ENCODE measurements around the gene SLC2A13.
"Not testable (repeated sequence)": the region's sequence is repeated elsewhere in the genome, so short reads cannot be mapped to it uniquely, and the experiment has no call there.

SLC2A13 gene

DNA sequence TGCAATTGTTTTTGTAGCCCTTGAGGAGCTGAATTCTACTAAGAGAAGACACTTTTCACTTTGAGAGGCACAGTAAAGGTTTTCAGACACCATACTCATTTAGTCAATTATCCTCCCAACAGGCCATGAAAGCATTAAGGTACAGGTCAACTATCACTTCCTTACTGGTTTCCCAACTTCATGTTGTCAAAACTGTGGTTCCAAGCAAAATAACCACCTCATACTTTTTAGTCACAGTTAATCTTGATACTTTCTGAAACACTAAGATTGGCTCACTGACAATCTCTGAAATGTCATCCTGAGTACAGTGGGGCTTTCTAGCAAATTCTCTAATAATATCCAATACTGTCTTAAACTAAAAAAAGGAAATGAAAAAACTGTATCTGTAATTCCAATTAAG is 71.7 kb downstream of the SLC2A13 start:
- DNase-seq, result no peak

DNA sequence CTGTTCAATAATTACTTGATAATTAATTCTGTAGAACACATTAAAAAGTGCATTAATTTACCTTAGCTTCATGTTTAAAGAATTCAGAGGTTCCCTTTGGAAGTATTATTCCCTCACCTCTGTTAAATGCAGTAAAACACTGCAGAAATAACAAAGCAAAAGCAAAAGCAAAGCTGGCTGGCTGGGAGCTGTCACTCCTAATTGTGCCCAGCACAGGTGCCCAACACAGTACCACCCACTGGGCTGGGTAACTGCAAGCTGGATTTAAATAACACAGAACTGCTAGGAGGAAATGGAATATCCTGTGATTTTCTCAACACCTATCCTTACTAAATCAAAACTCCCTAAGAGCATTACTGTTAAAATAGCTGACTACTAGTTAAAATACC is 72.6 kb downstream of the SLC2A13 start:
- no peak for DNase-seq

DNA sequence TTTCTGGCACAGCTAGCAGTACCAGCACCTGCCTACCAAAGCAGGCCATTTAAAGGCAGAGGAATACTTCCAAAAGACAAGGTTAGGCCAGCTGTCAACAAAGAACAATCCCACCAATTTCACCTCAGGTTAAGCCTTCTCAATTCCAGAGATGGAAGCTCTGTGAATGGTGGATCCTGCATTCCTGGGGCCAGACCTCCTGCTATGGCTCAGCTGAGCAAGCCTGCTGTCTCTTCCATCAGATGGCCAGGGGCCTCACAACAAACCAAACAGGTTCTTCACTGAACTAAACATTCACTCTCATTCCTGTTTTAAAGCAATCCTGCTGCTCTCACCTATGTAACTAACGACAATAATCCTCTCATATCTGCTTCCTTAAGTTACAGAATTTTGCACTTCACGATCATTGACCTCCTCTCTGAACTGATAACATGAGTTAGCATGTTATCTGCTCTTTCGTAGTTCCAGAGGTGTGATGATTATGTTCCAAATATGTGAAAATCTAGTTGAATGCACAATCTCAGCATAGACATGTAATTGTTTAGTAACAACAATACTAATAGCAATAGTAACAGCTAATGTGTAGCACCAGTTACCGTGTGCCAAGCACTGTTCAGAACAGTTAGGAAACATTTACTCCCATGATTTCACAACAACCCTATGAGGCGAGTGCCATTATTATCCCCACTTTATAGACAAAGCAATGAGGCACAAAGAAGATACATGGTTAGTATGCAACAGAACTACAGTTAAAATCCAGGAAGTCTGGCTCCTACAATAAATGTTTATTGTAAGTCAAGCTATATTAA is 73.2 kb downstream of the SLC2A13 start:
- no peak for DNase-seq

DNA sequence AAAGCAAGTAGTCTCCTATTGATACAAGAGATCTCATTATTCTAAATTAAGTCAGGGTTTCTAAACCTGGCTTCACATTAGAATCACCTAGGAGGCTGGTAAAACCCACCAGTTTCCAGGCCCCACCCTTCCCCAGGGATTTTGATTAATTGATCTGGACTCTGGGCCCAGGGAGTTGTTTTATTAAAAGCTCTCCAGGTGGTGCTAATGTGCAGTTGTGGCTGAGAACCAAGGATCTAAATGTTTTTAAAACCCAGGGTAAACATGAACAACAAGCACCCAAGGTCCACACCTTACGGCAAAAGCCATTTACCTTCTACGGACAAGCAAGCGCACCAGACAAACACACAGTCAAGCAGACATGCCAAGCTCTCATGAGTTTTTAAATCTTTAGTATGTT is 73.9 kb downstream of the SLC2A13 start:
- DNase-seq, result no peak

DNA sequence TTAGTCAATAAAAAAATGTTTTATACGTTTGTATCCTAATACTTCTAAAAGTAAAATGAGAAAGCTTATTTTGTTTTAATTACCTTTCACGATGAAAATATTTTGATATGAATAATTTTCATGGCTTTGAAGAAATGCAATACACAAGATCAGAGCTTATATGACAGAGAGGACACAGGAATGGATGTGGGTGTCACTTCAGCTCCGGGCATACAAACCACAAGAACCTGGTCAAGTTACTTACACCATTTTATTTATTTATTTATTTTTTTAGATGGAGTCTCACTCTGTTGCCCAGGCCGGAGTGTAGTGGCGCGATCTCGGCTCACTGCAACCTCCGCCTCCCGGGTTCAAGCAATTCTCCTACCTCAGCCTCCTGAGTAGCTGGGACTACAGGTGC is 74.9 kb downstream of the SLC2A13 start:
- DNase-seq, result not testable (repeated sequence)

DNA sequence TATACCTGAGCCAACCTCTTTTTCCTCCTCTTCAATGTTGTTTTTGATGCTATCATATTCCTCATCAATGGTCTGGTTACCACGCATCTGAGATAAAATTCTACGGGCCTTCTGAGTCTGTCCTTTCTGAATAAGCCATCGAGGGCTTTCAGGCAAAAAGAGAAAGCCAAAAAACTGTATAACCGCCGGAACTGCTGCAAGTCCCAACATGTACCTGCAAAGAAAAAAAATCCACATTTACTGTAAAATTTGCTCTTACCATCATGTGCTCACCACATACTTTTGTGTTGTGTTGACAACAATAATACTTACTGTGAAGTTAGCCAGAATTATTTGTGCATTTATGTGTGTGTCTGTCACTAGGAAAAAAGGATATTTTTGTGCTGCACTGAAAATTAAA is 77.6 kb downstream of the SLC2A13 start:
- DNase-seq, result no peak

DNA sequence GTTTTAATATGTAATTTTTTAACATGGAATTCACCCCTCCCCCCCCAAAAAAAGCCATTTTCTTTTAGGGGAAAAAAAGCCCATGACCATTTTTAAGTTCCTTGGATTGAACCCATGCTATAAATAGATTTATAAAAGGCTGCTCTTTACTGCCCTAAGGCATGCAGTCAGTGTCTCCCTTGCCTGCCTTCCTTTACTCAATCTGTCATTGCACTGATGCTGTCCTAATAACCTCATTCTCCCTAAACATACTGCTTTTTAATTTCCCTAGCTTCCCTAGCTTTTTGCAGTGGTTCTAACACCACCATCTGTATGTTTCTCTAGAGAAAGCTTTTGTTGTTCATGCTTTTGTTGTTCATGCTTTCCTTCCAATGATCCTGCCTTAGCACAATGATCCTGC is 83.0 kb downstream of the SLC2A13 start:
- DNase-seq, result no peak

DNA sequence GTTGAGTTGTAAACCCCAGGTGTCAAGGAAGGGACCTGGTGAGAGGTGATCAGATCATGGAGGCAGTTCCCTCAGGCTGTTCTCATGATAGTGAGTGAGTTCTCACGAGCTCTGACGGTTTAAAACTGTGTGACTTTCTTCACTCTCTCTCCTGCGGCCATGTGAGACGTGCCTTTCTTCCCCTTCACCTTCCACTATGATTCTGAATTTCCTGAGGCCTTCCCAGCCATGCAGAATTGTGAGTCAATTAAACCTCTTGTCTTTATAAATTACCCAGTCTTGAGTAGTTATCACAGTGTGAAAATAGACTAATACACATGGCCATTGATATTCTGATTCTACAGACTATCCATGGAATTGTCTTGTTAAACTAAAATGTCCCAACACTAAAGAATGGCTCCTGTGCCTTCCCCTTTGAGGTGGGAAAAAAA is 85.6 kb downstream of the SLC2A13 start:
- no peak for DNase-seq

DNA sequence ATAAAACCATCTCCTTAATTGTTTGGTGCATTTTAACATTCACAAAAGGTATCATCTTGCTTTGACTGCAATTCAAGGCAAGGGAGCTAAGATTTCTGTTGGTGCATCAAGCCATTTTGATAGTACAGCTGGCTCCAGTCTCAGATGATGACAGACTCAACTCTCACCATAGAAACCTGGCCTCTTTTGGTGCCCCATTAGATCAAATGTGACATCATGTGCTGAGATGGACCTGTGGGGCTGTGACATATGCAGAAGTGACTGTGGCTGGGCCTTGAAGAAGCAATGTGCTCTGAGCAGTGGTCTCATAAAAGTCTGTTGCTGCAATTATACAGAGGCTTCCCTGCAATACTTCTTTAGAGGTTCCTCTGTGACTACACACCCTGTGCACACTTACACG is 88.4 kb downstream of the SLC2A13 start:
- DNase-seq, result no peak

DNA sequence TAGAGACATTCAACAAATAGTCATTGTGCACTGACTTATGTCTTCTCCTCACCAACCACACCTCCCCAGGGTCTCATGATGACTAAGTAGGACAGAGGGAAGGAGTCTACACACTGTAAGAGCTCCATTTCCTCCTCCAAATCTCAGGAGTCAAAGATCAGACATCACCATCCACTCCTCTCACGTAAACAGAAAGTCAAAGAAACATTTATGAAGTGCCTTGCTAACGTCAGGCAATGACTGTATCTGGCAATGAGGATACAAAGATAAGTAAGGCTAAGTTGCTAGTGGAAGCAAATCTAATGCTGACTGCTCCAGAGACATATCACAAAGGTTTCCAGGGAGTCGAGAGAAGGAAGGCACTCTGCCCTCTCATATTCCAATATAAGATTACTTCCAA is 88.9 kb downstream of the SLC2A13 start:
- DNase-seq, result no peak

DNA sequence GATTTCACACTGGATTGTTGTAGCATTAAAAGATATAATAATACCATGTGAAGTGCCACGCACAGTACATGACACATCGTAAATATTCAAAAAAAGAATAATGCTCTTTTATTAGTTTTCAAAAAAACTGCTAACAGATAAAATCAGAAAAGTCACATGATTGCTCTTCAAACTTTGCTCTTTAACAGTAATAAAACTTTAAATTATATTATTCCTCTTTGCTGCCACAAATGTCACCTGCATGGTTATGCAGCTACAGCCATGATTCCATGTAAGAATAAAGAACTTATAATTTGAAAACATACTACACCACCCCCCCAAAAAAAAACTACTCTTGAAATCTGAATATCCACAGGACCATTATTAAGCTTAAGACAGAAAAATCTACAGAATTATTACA is 90.0 kb downstream of the SLC2A13 start:
- DNase-seq, result no peak

DNA sequence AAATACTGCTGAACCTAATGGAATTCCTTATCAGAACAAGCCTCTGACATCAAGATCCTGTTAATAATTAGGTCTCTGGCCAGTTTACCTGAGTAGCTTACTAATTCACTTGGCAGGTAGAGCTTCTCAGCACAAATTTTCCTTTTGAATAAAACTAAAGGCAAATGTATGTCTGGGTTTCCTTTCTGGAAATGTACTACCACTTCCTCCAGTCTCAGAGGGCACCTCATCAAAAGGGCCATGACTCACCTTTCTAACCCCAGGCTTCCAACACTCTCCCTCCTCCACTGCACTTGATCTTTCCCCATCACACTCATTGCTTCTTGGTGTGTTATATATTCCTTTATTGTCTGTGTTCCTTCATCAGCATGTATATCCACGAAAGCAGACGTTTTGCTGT is 90.5 kb downstream of the SLC2A13 start:
- DNase-seq, result no peak

DNA sequence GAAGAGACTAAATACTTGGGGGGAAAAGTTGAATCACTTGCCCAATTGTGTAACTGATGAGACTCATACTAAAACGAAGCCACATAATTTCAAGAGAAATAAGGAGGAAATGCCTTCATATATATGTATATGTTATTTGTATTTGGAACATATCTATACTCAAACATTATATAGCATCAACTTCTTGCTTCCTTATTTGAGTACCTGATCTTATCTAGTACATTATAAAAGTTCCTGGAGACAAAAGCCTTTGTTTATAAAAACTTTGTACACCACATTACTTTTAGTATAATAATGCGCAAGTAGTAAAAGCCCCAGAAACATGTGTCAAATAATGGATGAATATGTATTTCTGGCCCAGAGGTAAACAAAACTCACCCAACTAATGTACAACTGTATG is 92.0 kb downstream of the SLC2A13 start:
- DNase-seq, result no peak

DNA sequence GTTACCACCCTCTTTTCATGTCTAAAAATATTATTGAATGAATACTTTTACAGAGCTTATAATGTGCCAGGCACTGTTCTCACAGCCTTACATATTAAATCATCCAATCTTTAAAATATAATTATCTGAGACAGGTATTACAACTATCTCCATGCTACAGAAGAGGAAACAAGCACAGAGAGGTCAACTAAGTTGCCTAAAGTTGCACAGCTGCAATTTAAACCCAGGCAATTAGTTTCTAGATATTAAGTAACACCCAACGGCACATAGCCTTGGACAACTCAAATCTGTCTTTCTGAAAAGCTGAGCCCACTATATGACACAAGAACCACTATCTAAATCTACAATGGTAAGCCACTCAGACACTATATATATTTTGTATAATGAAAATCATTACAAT is 92.6 kb downstream of the SLC2A13 start:
- DNase-seq, result no peak

DNA sequence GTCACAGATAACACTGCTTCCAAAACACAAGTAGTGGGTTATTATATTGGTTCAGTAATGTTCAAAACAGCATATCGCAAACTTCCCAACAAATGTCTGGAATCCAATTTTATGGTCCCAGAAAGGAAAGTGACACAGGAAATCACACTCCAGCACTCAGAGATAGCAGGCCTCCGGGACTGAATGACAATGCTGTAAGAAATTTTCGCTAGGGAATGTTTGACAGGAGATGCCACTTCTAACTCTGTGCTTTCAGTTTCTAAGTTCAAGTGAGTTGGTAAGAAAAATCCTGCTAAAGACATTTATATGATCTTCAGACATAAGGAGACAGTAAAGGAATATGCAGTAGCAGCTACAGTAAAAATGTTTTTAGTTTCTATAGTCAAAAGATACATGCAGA is 93.2 kb downstream of the SLC2A13 start:
- DNase-seq, result no peak

DNA sequence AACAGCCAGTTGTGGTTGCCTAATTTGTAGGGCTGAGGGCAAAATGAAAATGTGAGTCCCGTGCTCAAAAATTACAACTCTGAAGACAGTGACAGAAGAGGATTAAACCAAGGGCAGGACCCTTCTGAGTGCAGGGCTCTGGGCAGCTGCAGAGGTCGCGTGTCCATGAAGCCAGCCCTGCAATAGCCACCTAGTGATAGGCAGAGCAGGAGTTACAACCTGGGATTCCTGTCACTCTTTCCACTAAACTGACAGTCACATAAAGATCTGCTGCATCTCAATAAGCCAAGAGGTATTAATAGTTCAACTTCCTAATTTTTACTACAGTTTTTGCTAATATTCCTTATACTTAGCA is 94.1 kb downstream of the SLC2A13 start:
- DNase-seq, result no peak

DNA sequence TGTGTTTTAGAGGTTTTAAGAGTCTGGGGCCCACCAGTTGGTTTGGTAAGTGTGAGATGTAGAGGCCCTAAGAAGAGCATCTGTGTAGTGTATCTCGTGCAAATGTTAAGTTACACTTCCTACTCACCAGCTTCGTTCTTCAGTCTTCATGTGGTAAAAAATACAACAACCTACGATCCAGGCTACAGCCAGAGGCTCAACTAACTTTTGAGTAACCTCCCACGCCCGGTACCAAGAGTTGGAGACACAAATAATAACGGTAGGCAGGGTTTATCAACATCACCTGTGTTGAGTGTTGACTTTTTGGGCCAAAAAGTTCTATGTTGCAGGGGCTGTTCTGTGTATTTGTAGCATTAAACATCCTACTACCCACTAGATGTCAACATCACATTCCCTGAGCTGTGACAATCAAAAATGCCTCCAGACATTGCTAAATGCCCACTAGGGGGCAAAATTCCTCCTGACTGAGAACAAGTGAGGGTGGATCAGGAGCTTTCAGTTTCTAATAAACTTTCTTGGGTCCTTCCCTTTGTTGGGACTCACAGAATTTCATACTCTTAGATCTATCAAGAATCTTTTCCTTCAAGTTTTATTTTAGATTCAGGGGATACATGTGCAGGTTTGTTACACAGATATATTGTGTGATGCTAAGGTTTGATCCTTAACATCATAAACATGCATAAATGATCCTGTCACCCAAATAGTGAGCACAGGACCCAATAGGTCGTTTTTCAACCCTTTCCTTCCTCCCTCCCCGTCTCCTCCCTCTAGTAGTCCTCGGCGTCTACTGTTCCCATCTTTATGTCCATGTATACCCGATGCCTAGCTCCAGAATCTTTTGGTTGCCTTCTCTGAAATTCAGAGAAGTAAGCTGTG is 94.7 kb downstream of the SLC2A13 start:
- DNase-seq, result peak; percentile 32 to 44

DNA sequence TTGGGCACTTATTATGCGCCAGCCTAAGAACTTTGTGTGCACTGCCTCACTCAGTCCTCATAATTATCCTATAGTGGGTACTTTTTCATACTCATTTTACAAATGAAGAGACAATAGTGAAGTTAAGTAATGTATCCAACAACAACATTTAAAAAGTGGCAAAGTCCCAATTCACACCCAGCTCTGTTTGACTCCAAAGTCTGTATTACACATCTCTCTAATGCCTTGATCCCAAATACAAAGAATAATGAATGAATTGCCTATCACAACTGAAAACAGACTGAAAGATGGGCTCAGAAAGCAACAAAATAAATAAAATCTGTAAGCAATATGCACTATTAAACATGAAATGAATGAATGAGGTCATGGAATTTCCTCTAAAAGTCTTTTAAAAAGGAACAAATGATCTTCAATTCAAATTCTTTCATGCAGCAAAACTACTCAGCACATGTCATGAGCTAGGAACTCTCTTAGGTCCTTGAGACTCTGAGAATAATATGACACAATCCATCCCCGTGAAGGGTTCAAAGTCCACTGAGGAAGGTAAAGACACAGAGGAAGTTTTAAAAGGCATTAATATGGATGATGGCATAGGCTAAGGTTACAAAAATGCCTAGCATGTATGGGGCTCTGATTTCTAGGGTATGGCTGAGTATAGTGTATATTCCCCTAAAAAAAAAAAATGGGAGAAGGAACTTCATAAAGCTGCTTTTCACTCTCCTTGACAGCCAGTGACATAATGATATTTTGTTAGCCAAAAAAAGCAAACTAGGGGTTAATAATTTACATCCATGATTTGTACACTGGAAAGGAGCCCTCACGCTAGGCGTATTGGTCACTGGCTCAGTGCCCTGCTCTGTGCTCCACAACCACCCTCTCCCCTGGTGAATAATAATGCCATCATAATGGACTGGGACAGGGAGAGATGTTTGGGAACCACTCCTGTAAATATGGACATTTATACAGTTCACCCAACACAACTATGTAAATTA is 103.4 kb downstream of the SLC2A13 start:
- no peak for DNase-seq

DNA sequence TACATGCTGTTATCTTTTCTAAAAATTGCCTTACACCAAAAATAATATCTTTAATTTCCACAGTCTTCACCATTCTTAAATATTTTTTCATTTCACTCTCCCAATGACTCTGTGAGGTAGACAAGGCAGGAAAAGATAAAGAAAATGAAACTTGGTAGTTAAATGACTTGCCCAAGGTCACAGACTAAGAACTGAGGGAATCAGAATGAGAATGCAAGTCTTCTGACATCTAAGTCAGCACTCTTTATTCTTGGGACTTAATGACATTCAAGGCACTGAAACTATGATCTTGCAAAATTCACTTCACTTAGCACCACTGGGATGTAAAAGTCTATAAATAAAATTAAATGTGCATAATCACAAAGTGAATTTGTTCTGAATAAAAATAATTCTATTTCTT is 104.5 kb downstream of the SLC2A13 start:
- DNase-seq, result no peak

DNA sequence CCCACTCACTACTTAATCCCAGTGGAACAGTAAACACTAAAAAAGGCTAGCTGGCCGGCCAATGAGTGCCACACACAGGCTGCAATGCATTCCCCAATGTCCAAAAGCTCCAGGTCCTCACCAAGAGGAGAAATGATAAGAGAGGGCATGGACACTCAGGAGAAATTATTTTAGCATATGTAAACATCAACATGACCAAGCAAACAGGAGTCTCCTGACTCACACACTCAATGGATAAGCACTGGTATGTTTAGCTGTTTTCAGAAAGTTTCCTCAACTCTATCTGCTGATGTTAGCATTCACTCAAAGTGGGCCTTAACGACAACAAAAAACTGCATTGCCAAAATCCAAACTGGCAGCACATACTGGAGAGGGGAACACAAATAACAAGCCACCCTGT is 105.0 kb downstream of the SLC2A13 start:
- no peak for DNase-seq

DNA sequence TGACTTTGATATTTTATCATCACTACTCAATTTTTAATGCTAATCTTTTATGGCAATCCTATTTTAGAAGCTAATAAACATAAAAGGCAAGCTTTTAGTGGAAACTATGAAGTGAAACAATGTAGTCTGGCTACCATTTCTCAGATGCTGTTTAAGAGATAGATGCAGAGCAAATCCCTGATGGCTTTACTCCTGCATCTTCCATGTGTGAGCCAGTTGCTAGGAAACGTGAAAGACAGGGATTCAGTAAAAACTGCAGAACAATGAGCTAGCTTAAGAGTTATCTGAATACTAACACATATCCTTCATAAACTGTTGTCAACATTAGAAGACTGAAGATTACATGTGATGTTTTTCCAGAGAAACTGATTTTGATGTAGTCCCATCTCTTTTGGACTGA is 112.6 kb downstream of the SLC2A13 start:
- DNase-seq, result no peak

DNA sequence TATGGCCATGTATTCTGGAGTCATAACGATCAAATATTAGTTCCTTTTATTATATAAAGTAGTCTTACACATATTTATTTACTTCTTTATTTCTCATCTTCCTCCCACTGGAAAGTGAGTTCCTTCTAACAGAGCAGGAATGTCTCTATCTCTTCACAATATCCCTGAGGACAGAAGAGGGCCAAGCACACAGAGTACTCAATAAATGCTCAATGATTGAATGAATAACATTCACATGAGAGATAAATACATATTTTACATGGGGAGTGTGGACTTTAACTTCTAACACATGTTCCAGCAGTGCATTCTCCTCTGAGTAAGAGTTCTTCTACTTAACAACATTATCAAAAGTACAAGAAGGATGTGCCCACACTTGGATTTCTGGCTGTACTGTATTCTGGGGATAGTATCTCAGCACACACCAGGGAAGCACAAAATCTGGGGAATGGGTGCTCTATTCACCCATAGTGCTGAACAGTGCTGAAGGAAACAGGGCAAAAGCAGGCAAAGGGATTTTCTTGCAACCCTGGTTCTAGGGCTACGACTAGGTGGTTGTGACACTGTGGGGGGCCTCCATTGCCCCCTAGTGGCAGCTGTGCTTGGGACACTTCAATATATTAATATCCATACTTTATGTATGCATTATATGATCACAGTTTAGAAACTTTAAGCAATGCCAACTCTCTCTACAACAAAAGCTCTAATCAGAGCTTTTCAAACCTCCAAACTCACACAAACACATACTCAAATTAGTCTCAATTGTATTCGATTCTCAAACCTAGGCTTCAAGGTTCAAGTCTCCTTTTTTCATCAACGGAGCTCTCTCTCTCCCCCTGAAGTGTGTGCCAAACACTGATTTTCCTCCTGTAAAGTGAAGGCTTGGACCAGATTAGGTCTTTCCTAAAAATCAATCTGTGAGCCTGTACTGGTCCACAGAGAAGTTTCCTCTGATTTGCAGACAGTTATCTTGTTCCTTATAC is 115.5 kb downstream of the SLC2A13 start:
- DNase-seq, result peak; percentile 36 to 51
